Measurements from ENCODE around the gene ZNF217. TPM values are rescaled to one million over a fixed set of nuclear protein-coding genes. Genes with fewer than 3 reads are reported as not detected.
A peak's percentile ranks its signal among the peaks of the same experiment; 100 is the strongest.

Gene ZNF217
- total and polyA plus RNA-seq, 2 of the 8 experiments (the other 6 are each of a cell fraction or from before 2014, with no cell fraction given), result 15.3 to 87.9 TPM

GRCh38 chr20:53608071-53608455, 14.4 kb upstream of the ZNF217 start:
- peak overlapping the region; percentile 55; the same call in 1 of the 2 replicates for H2AFZ ChIP-seq (ENCODE audit: low read length)
- H3K4ac ChIP-seq (replicated peaks; ENCODE audit: insufficient read length, low read depth, low read length), result no peak overlapping the region

More at GRCh38 chr20:53608071-53608455, 14.4 kb upstream of the ZNF217 start:
- H2BK120ac ChIP-seq (replicated peaks; ENCODE audit: low read depth, low read length), result no peak overlapping the region
- no peak overlapping the region for H3K14ac ChIP-seq (ENCODE audit: insufficient read length)
- no peaks in the 10 kb centered on the region for H3K9me3 ChIP-seq (ENCODE audit: insufficient read depth in 2 of 2, low read depth in 1 of 2, low read length in 1 of 2)
- WGBS, 2 experiments (ENCODE audit: extremely low coverage in 1 of 2, insufficient coverage in 1 of 2, insufficient read length in 1 of 2, insufficient replicate concordance in 2 of 2, low coverage in 1 of 2, low lambda C conversion rate in 2 of 2, missing lambda C conversion rate in 1 of 2), result 93% methylated on average over 22 of the region's 23 CpGs; no CpG with 5 or more reads in 1 of the 2 experiments
- H3K18ac ChIP-seq (ENCODE audit: extremely low read depth, low read length), result no peak overlapping the region
- no peak overlapping the region for H3K23ac ChIP-seq (ENCODE audit: insufficient read length)
- H3K56ac ChIP-seq (replicated peaks; ENCODE audit: insufficient read length, low read depth, low read length), result no peak overlapping the region
- FAIRE-seq (no peak), DNase-seq (ENCODE audit: low read depth in 1 of 2, low spot score in 2 of 2) (no peak)
- H3K23me2 ChIP-seq (ENCODE audit: low read depth, low read length), result no peaks in the 10 kb centered on the region
- peak overlapping the region; percentile 99; the same call in 1 of the 2 replicates for H2BK12ac ChIP-seq (ENCODE audit: low read depth, low read length)
- H2BK20ac ChIP-seq (ENCODE audit: low read length), result peak overlapping the region; percentile 80; the same call in 1 of the 2 replicates
- H2AK5ac ChIP-seq (ENCODE audit: low read depth, low read length), result peak overlapping the region; percentile 91; the same call in 1 of the 2 replicates
- no peak overlapping the region for H4K5ac ChIP-seq (ENCODE audit: insufficient read length, low read depth, low read length)
- H2BK5ac ChIP-seq (ENCODE audit: low read depth, low read length), result 0 out of 2 replicates have a peak overlapping the region, but pooled peaks have one; percentile 81
- H2BK15ac ChIP-seq (ENCODE audit: low read length), result peak overlapping the region; percentile 36; the same call in 1 of the 2 replicates
- ChIA-PET POLR2A (ENCODE audit: partially characterized antibody) (interaction anchor here (1.0 to 1.5 kb wide), 2 partner anchors 15 to 17 kb away, joined by 3 read pairs; no protein-coding TSS in a partner anchor), CTCF (ENCODE audit: partially characterized antibody) (no interaction called here)
- no peaks in the 10 kb centered on the region for H3K27me3 ChIP-seq (replicated peaks in 1 of 4; ENCODE audit: control insufficient read depth in 3 of 4, extremely low read depth in 1 of 4, insufficient read depth in 3 of 4, low read length in 3 of 4)
- no peaks in the 10 kb centered on the region for H3K79me1 ChIP-seq (ENCODE audit: low read depth, low read length)
- H3K36me3 ChIP-seq (ENCODE audit: control insufficient read depth in 2 of 4, insufficient read depth in 4 of 4, low read length in 3 of 4), result no peaks in the 10 kb centered on the region
- H4K91ac ChIP-seq (replicated peaks; ENCODE audit: insufficient read length, low read length), result peak overlapping the region; percentile 83
- H3K4me3 ChIP-seq (ENCODE audit: extremely low read depth in 1 of 4, insufficient read depth in 2 of 4, low read depth in 3 of 4, low read length in 4 of 4), result no peak overlapping the region
- peaks cover 5 to 17% (median 11%) of the 10 kb centered on the region in 4 experiments for H3K4me1 ChIP-seq (replicated peaks in 1 of 4; ENCODE audit: control insufficient read depth in 3 of 4, insufficient read depth in 4 of 4, low read length in 3 of 4)
- H3K27ac ChIP-seq (ENCODE audit: low read depth, low read length), result no peak overlapping the region
- no peaks in the 10 kb centered on the region for H4K20me1 ChIP-seq (replicated peaks in 1 of 2; ENCODE audit: control insufficient read depth in 1 of 2, insufficient read depth in 2 of 2, low read length in 2 of 2)
- no peaks in the 10 kb centered on the region for H3K79me2 ChIP-seq (ENCODE audit: control insufficient read depth in 1 of 2, insufficient read depth in 2 of 2, low read length in 2 of 2)
- H4K8ac ChIP-seq (ENCODE audit: extremely low read depth, insufficient read depth, low read length), result no peak overlapping the region; the same call in 1 of the 2 replicates
- H3K4me2 ChIP-seq (ENCODE audit: insufficient read depth in 1 of 2, low read depth in 2 of 2, low read length in 2 of 2), result no peak overlapping the region
- no peak overlapping the region for H3K9ac ChIP-seq (replicated peaks in 1 of 4; ENCODE audit: extremely low read depth in 1 of 4, low read depth in 3 of 4, low read length in 3 of 4)

All from H1 (cell line).